Adipocyte (in vitro differentiated cells): ENCODE measurements around the gene RPS5.
A peak's percentile ranks its signal among the peaks of the same experiment; 100 is the strongest.
"Not testable (repeated sequence)": the region's sequence is repeated elsewhere in the genome, so short reads cannot be mapped to it uniquely, and the experiment has no call there.

ENCODE experiments used
- DNase-seq: peaks from one replicate; pipeline ENCODE4 v3.0.0-alpha.2; 2015; ENCODE audit warnings: low read depth
- H3K27me3 ChIP-seq: replicated peaks from 2 replicates; pipeline ENCODE4 v1.7.0; 2013; ENCODE audit warnings: mild to moderate bottlenecking, low read length, moderate library complexity; ENCODE audit not compliant: control insufficient read depth, insufficient read depth
- H3K36me3 ChIP-seq: 2 replicates; pipeline ENCODE4 v1.7.0; 2013; ENCODE audit warnings: low read length, mild to moderate bottlenecking, moderate library complexity; ENCODE audit not compliant: control insufficient read depth, insufficient read depth, severe bottlenecking
- H3K4me1 ChIP-seq: 2 replicates; pipeline ENCODE4 v1.7.0; 2013; ENCODE audit warnings: mild to moderate bottlenecking, low read length, moderate library complexity; ENCODE audit not compliant: control insufficient read depth, insufficient read depth
- H3K4me3 ChIP-seq: 2 replicates; pipeline ENCODE4 v1.7.0; 2013; ENCODE audit warnings: mild to moderate bottlenecking, low read length, moderate library complexity
- H3K9ac ChIP-seq: 2 replicates; pipeline ENCODE4 v1.7.0; 2013; ENCODE audit warnings: mild to moderate bottlenecking, low read length, moderate library complexity
- H3K9me3 ChIP-seq: 2 replicates; pipeline ENCODE4 v1.7.0; 2013; ENCODE audit warnings: mild to moderate bottlenecking, low read length, moderate library complexity; ENCODE audit not compliant: control insufficient read depth

RPS5 gene

GRCh38 chr19:58386576-58387337 is at the start of gene RPS5:
RPS5 (plus strand) TSS chr19:58387269; CDS start chr19:58388138, 869 bp downstream.
- Histone ChIP-seq H3K27me3 (no peaks in the 10 kb centered on the region), H3K9ac (peak within 1 kb of the TSS; percentile 100), H3K9me3 (no peaks in the 10 kb centered on the region), H3K36me3 (peaks cover 29% of the 10 kb centered on the region), H3K4me1 (peaks cover 39% of the 10 kb centered on the region), H3K4me3 (peak within 1 kb of the TSS; percentile 94)
- peak; percentile 99 for DNase-seq

DNA sequence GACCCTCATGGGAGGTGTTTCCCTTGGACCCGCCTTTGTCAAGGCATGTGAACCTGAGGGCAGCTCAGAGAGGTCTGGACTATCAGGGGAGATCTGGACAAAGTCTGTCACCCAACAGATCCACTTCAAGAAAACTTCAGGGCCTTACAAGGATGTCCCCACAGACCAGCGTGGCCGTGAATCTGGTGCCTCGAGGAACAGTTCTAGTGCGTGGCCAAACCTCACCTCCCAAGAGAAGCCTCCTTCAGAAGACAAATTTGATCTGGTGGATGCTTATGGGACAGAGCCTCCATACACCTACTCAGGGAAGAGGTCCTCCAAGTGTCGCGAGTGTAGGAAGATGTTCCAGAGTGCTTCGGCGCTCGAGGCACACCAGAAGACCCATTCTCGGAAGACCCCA is 48.7 kb upstream of the RPS5 start:
- Histone ChIP-seq H3K4me1 (no peaks in the 10 kb centered on the region), H3K4me3 (no peak overlapping the region), H3K9me3 (no peaks in the 10 kb centered on the region), H3K36me3 (peaks cover 27% of the 10 kb centered on the region), H3K27me3 (no peaks in the 10 kb centered on the region), H3K9ac (no peak overlapping the region)
- DNase-seq: no peak

DNA sequence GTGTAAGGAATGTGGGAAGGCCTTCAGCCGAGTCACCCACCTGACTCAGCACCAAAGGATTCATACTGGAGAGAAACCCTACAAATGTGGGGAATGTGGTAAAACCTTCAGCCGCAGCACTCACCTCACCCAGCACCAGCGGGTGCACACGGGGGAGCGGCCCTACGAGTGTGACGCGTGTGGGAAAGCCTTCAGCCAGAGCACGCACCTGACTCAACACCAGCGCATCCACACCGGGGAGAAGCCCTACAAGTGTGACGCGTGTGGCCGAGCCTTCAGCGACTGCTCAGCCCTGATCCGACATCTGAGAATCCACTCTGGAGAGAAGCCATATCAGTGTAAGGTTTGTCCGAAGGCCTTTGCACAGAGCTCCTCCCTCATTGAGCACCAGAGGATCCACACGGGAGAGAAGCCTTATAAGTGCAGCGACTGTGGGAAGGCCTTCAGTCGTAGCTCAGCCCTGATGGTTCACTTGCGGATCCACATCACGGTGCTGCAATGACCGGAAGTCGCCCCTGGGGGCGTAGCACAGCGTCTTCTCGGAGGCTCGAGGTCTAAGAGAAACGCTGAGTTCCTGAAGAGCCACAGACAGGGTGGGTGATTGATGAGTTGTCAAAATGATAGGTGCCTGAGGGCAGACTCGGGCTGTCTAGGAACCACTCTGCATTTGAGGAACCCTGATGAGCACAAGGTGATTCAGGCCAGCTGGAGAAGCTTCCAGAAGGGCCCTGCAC is 48.1 kb upstream of the RPS5 start:
- H3K4me1 ChIP-seq: no peaks in the 10 kb centered on the region
- DNase-seq: no peak
- H3K9ac ChIP-seq: no peak overlapping the region
- H3K9me3 ChIP-seq: no peaks in the 10 kb centered on the region
- H3K27me3 ChIP-seq: no peaks in the 10 kb centered on the region
- H3K4me3 ChIP-seq: no peak overlapping the region
- peaks cover 27% of the 10 kb centered on the region for H3K36me3 ChIP-seq

- Histone ChIP-seq H3K9me3 (no peaks in the 10 kb centered on the region), H3K4me1 (peaks cover 17% of the 10 kb centered on the region), H3K4me3 (no peak overlapping the region), H3K36me3 (no peaks in the 10 kb centered on the region), H3K27me3 (no peaks in the 10 kb centered on the region), H3K9ac (no peak overlapping the region)
- peak; percentile 21 for DNase-seq
Measured at GRCh38 chr19:58345558-58345957, 41.5 kb upstream of the RPS5 start.

GRCh38 chr19:58346961-58347929 is 39.8 kb upstream of the RPS5 start:
- peak overlapping the region; percentile 87 for H3K9ac ChIP-seq
- H3K4me3 ChIP-seq: peak overlapping the region; percentile 86
- H3K27me3 ChIP-seq: no peaks in the 10 kb centered on the region
- H3K9me3 ChIP-seq: no peaks in the 10 kb centered on the region
- H3K4me1 ChIP-seq: peaks cover 17% of the 10 kb centered on the region
- H3K36me3 ChIP-seq: no peaks in the 10 kb centered on the region
- peak; percentile 94 for DNase-seq

DNA sequence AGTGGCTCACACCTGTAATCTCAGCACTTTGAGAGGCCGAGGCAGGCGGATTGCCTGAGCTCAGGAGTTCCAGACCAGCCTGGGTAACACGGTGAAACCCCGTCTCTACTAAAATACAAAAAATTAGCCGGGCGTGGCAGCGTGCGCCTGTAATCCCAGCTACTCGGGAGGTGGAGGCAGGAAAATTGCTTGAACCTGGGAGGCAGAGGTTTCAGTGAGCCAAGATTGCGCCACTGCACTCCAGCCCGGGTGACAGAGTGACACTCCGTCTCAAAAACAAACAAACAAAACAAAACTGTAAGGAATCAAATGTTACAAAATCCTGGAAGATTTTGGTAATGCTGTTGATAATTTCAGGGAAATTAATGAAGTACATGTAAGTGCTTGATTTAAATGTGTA is 39.0 kb upstream of the RPS5 start:
- H3K27me3 ChIP-seq, H3K9me3 ChIP-seq, H3K36me3 ChIP-seq: not testable (repeated sequence)
- Histone ChIP-seq H3K4me1 (peaks cover 17% of the 10 kb centered on the region), H3K4me3 (peak overlapping the region; percentile 86), H3K9ac (peak overlapping the region; percentile 83)
- peak; percentile 11 for DNase-seq

GRCh38 chr19:58349590-58349989 is 37.5 kb upstream of the RPS5 start:
- DNase-seq: no peak
- Histone ChIP-seq H3K9me3 (no peaks in the 10 kb centered on the region), H3K36me3 (no peaks in the 10 kb centered on the region)

DNA sequence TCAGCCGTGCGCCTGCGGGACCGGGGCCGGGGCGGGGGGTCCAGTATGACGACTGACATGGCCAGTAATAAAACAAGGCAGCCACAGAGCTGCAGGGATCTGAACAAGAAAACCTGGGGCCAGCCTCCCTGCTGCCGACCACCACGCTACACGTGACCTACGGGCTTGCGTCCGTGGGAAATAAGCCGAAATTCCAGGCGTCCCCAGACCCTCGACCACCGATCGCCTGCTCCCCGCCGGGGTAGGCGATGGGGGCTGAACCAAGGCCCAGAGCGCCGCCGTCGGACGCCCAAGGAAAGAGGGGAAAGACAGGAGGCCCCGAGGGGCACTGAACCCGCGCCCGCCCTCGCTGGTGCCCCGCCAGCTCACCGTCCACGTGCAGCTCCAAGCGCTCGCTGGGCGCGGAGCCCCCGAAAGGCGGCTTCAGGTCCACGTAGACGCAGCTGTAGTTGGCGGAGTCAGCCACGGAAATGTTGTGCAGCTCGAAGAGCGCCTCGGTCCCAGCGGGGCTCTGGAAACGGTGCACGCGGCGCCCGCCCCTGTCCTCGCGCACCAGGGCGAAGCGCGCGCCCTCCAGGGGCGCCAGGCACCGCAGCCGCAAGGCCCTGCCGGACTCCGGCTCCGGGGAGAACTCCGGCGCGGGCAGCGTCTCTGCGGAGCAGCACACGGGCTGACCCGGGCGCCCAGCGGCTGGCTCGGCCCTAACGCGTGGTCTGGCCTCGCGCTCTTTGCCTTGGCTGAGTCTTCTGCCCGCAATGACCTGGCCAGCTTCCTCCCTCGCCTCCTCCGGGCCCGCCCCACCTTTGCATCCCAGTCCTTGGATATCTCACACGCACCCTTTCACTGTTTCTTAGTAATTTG is 36.8 kb upstream of the RPS5 start:
- H3K27me3 ChIP-seq: no peaks in the 10 kb centered on the region
- H3K9me3 ChIP-seq: no peaks in the 10 kb centered on the region
- H3K36me3 ChIP-seq: no peaks in the 10 kb centered on the region
- H3K9ac ChIP-seq: peak overlapping the region; percentile 26
- peaks cover 17% of the 10 kb centered on the region for H3K4me1 ChIP-seq
- peak overlapping the region; percentile 86 for H3K4me3 ChIP-seq
- no peak for DNase-seq

More at GRCh38 chr19:58349590-58349989, 37.5 kb upstream of the RPS5 start:
- Histone ChIP-seq H3K9ac (no peak overlapping the region), H3K4me1 (peaks cover 17% of the 10 kb centered on the region), H3K4me3 (peak overlapping the region; percentile 86), H3K27me3 (no peaks in the 10 kb centered on the region)

DNA sequence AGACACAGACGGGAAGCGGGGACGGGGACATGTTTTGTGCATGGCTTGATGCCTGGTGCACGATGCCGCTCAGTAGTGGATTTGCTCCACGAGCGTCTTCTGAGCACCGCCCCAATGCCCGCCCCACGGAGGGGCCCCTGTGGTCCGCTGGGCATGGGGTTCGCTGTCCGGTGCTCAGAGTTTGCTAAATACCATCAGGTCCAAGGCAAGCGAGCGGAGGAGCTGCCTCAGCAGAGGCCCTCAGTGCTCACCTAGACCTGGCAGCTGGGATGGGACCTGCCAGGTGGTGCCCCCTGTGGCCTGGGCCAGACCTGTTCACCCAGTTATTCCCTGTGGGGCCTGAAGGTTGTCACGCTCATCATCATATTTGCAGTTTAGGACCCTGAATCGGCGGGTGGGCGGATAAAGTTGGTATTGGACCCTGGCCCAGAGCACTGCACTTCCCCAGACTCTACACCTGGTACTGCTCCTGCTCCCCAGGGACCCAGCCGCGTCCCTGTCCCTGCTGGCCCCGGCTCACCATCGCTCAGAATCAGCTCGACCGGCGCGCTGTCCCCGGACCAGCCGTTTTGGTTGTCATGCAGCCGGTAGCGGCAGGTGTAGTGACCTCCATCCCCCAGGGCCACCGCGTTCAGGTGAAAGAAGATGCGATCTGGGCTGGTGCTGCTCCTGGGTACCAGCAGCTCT is 36.1 kb upstream of the RPS5 start:
- no peaks in the 10 kb centered on the region for H3K9me3 ChIP-seq
- no peaks in the 10 kb centered on the region for H3K36me3 ChIP-seq
- H3K27me3 ChIP-seq: no peaks in the 10 kb centered on the region
- H3K9ac ChIP-seq: no peak overlapping the region
- peaks cover 17% of the 10 kb centered on the region for H3K4me1 ChIP-seq
- DNase-seq: no peak
- peak overlapping the region; percentile 49 for H3K4me3 ChIP-seq

GRCh38 chr19:58351558-58351878 is 35.6 kb upstream of the RPS5 start:
- H3K9me3 ChIP-seq: no peaks in the 10 kb centered on the region
- peaks cover 22% of the 10 kb centered on the region for H3K4me1 ChIP-seq
- no peak overlapping the region for H3K4me3 ChIP-seq
- no peak overlapping the region for H3K9ac ChIP-seq
- H3K36me3 ChIP-seq: no peaks in the 10 kb centered on the region
- no peaks in the 10 kb centered on the region for H3K27me3 ChIP-seq
- DNase-seq: no peak
